ENCODE measurements around the gene FRMD8. TPM values are rescaled to one million over a fixed set of nuclear protein-coding genes. Genes with fewer than 3 reads are reported as not detected.

The FRMD8 gene
- total RNA-seq, 4 donors from 2014 or later, result 32.5 to 44.7 (median 40.3) TPM

DNA sequence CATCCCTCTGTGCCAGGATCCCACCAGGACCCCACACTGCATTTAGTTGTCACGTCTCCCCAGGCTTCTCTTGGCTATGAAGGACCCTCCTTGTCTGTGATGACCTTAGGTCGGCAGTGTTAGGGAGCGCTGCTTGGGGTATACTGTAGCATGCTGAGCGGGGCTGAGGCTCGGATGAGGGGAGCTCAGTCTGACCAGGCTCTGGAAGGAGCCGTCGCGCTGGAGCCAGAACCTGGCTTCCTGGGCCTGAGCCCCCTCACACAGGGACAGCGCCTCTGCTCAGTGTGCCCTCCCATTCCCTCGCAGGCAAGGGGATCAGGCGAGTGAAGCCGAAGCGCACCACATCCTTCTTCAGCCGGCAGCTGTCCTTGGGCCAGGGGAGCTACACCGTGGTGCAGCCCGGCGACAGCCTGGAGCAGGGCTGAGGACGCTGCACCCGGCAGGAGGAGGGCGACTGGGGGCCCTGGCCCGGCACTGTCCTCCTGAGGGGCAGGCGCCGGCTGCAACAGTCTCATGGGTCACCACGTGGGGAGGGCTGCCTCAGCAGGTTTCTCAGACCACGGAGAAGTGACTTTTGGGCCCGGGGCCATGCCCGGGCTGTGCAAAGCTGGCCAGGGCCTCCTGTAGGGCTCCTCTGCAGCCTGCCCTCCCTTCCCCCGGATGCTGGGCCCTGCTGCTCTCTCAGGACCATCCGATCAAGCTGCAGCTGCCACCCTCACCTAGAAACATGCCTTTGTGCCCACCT is 24.7 kb downstream of the FRMD8 start:
- TF ChIP-seq CTCF (IDR thresholded peaks at IDR 0.05; ENCODE audit: low read depth), result no peak

DNA sequence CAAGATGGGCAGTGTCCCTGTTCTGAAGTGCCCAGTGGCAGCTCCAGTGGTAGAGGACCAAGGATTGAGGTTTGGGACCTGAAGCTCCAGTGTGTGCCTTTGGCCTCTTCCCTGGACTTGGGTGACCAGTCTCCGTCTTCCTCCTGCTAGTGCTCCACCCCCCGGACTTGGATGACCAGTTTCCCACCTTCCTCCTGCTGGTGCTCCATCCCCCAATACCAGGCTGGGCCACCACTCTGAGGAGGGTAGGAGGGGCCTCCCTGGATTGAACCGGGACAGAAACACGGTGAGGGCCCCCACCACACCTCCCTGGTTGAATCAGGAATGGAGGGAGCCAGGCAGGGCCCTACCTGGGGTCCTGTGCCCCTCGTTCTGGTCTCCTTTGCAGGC is 25.2 kb downstream of the FRMD8 start:
- no peak for TF ChIP-seq CTCF (IDR thresholded peaks at IDR 0.05; ENCODE audit: low read depth)

DNA sequence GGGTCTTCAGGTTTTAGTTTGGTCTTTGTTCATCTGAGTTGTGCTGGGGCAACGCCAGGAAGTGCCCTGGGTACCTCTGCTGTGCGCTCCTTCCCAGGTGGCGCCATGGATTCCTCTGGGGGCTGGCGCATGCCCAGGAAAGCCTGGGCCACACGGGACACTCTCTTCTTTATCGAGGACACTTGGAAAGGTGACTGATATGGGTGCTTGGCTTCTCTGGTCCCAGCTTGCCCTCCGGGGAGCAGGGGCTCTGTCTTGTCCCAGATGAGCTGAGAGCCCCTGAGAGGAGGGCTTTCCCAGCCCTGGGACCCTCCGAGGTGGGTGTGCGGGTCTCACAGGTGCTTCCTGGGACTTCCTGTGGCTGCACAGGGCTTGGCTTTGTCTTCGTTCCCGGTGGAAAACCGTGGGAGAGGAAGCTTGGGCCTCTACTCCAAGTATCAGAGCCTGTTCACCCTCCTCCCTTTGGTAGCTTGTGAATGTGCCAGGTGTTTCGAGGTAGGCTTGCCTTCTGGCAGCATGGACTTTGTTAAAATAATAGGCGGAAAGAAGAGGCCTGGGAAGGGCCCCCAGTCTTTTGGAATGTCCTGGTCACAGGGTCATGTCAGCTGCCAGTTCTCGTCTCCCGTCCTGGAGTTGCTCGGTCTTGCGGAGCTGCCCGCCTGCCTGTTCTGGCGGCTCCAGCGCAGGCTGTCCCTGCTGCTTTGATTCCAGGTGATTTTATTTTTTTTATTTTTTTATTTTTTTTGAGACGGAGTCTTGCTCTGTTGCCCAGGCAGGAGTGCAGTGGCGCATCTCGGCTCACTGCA is 26.0 kb downstream of the FRMD8 start:
- TF ChIP-seq CTCF (IDR thresholded peaks at IDR 0.05; ENCODE audit: low read depth), result no peak

- TF ChIP-seq CTCF (IDR thresholded peaks at IDR 0.05; ENCODE audit: low read depth), result no peak
Measured at GRCh38 chr11:65414776-65415498, 28.5 kb downstream of the FRMD8 start.

DNA sequence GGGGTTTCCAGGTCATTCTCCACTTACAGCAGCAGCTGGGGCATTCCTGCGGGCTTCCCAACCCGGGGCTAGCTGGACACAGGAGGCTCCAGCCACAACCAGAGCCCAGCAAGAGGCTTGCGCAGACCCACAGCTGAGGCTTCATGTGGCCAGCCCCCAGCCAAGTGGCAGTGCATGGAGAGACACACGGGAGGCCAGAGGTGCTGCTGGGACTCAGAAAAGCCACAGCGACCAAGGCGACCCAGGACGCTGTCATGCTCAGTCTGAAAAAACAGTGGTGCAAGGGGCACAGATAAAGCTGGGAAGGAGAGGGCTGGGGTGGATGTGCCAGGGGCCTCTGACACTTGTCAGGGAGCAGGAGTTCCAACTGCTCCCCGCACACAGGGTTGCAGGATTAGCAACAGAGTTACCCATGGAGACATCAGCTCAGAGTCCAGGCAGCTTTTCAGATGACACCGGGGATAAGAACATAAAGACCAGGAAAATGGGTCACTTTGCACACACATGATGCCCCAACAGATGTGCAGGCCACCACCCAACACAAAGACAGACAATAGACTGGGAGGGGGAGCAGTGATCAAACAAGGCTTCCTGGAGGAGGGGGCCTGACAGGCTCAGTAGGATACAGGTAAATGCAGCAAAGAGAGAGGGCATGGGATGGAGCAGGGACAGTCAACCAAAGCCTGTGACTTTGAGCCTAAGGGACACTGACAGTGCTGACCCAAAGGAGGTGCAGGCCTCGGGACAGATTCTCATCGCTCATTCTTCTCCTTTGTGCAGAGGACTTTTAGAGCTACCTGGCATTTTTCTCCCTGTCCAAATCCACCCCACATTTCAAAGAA is 29.3 kb downstream of the FRMD8 start:
- TF ChIP-seq CTCF (IDR thresholded peaks at IDR 0.05; ENCODE audit: low read depth), result no peak

DNA sequence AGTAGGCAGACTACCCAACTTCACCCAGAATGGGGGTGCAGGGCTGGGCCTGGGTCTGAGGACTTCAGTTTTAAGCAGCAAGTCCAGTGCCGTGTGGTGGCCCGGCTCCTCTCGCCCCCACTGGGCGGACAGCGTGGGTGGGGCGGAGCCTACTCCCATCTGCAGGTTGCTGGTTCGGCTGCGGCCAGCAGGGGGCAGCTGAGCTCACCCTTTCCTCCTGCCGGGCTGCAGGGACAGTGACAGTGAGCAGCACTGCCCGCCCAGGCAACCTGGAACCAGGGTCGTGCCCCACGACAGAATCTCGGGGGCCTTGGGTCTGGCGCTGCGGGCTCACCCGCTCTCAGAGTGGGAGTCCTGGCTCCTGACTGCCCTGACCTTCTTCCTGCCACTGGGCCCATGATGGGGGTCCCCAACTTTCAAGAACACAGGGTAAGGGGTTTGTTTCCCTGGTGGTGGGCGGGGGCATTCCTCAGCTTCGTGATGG is 29.9 kb downstream of the FRMD8 start:
- TF ChIP-seq CTCF (IDR thresholded peaks at IDR 0.05; ENCODE audit: low read depth), result no peak
